ENCODE data around the gene SNX4.
A peak's percentile ranks its signal among the peaks of the same experiment; 100 is the strongest.

The SNX4 gene

DNA sequence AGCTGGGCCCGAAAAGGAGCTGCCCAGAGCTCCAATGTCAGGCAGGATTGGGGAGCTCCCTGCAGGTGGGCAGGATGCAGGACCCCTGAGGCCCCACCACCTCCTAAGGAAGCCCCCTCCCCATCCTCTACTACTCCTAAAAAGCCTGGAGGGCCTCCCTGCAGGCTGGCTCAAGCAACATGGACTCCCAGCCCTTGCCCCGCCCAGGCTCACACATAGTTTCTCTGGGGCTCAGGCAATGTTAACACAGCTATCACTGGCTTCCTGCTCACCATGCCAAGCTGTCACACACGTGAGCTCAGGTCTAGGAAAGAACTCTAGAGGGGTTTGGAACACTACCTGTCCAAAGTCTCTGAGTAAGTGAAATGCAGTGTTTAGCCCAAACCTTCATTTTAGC is 79.4 kb downstream of the SNX4 start:
- TF ChIP-seq, protein P1, sequence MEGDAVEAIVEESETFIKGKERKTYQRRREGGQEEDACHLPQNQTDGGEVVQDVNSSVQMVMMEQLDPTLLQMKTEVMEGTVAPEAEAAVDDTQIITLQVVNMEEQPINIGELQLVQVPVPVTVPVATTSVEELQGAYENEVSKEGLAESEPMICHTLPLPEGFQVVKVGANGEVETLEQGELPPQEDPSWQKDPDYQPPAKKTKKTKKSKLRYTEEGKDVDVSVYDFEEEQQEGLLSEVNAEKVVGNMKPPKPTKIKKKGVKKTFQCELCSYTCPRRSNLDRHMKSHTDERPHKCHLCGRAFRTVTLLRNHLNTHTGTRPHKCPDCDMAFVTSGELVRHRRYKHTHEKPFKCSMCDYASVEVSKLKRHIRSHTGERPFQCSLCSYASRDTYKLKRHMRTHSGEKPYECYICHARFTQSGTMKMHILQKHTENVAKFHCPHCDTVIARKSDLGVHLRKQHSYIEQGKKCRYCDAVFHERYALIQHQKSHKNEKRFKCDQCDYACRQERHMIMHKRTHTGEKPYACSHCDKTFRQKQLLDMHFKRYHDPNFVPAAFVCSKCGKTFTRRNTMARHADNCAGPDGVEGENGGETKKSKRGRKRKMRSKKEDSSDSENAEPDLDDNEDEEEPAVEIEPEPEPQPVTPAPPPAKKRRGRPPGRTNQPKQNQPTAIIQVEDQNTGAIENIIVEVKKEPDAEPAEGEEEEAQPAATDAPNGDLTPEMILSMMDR (IDR thresholded peaks at IDR 0.05; ENCODE audit: low read length, missing control alignments): no peak
- no peak overlapping the region for H3K4me3 ChIP-seq (replicated peaks; ENCODE audit: low read depth, low read length)
- no peak for DNase-seq (ENCODE audit: low read depth)

DNA sequence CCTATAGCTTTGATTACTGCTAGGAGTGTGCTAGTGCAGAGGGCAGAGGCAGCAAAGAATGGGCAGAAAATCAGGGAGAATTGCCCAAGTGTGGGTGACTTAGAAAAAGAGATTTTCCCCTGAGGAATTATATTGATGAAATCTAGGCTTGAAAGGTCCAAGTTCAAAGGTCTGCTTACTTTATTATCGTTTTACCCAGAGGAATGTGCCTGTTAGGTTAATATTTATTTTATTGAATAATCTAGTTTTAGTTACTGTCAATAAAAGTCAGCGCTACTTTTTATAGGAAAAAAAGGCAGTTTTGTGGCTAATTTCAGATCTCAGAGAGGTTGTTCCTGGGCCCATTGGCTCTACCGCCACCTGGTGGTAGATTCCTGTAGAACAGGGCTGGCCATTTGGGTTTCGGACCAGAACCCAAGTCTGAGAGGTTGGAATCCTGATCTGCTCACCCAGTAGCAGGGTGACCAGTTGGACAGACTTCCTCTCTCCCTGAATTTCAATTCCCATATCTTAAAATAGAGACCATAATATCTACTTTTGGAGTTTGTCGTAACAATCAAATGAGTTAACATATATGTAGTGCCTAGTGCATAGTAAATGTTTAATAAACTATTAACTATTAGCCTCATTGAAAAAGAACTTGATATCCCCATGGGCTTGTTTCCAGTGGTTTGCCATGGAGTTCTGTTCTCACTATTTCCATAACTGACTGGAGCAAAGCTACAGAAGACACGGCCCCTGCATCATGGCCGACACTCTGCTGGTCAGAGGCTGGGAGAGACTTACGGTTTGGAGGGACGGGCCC is 82.2 kb downstream of the SNX4 start:
- peak; percentile 63 for DNase-seq (ENCODE audit: low read depth)
- H3K4me3 ChIP-seq (replicated peaks; ENCODE audit: low read depth, low read length): no peak overlapping the region
- TF ChIP-seq, protein P1 (IDR thresholded peaks at IDR 0.05; ENCODE audit: low read length, missing control alignments): peak; percentile 98

DNA sequence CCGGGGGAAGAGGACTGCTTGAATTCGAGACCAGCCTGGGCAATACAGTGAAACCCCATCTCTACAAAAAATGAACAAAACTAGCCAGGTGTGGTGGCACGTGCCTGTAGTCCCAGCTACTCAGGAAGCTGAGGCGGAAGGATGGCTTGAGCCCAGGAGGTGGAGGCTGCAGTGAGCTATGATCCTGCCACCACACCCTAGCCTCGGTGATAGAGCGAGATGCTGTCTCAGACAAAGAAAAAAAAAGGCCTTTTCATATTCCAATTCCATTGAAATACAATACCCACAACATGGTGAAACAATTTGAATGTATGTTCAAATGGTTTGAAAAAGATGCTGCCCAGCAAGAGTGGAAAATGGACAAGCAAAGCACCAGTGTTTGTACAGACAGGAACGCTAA is 83.1 kb downstream of the SNX4 start:
- no peak overlapping the region for H3K4me3 ChIP-seq (replicated peaks; ENCODE audit: low read depth, low read length)
- TF ChIP-seq, protein P1 (IDR thresholded peaks at IDR 0.05; ENCODE audit: low read length, missing control alignments): no peak
- no peak for DNase-seq (ENCODE audit: low read depth)

DNA sequence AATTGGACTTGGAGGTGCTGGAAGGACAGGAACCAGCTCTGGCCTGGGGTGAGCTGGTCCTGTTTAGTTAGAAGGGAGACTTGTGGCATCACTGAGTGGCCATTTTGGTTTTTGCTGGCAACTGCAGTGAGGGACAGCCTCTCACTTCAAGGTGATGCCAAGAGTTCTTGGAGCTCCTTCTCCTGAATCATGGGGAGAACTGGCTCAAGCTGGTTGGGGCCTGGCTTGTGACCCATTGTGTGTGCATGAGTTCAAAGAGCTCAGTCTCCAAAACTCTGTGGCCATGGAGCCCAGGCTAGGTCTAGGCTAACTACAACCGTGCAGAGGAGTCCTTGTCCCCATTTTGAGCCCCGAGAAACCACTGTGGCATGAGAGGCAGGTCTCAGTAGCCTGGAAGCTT is 84.8 kb downstream of the SNX4 start:
- no peak overlapping the region for H3K4me3 ChIP-seq (replicated peaks; ENCODE audit: low read depth, low read length)
- TF ChIP-seq, protein P1 (IDR thresholded peaks at IDR 0.05; ENCODE audit: low read length, missing control alignments): no peak
- DNase-seq (ENCODE audit: low read depth): no peak

DNA sequence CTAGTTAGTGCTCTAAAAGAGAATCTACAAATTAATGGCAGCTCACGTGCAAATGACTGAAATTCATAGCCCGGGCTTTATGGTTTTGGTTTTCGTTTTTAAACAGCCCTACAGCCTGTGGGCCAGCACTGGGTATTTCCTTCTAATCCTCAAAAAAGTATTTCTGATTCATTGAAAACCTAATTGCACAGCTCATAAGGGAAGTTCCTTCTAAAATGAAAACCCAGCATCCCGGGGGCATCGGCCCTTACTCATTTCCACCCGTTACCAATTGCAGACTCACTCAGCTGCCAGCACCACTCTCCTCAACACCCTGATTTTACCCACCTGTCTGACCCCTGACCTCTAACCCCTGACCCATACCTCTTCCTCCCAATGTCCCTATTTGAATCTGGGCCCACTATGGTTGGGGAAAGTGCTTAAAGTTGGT is 85.4 kb downstream of the SNX4 start:
- no peak overlapping the region for H3K4me3 ChIP-seq (replicated peaks; ENCODE audit: low read depth, low read length)
- TF ChIP-seq, protein P1 (IDR thresholded peaks at IDR 0.05; ENCODE audit: low read length, missing control alignments): no peak
- no peak for DNase-seq (ENCODE audit: low read depth)

DNA sequence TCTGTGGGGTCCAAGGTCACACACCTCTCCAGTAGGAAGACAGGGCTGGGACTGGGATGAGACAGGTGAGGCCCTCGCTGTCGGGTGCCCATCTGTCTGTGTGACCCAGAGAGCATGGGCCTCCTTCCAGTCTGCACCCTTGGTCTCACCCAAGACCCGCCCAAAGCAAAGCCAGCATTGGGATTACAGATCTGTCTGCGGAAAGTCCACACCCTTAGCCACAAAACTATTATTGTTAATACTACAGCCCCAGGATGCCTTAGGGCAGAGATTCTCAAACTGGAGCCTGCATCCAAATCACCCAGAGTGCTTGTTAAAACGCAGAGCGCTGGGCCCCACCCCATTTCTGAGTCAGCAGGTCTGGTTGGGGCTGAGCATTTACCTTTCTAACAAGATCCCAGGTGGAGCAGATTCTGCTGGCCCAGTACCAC is 86.4 kb downstream of the SNX4 start:
- TF ChIP-seq, protein P1 (IDR thresholded peaks at IDR 0.05; ENCODE audit: low read length, missing control alignments): no peak
- no peak overlapping the region for H3K4me3 ChIP-seq (replicated peaks; ENCODE audit: low read depth, low read length)
- DNase-seq (ENCODE audit: low read depth): no peak

DNA sequence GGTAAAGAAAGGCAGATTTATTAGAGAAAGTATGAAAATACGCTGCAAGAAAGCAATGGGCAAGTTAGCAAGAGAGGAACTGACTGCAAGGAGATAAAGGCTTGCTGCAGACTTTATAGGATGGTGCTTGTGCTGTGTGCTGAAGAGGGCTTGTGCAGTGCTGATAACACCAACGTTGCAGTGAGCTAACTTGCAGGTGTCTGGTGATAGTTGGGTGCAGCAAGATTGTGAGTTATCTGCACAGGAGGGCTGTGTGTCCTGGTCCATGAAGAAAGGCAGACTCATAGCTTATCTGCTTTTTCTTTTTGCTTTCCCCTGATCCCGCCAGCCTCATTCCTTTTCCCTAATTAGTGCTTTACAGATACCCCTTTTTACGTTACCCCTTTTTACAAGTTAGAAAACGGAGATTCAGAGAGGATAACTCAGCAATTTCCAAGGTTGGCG is 86.9 kb downstream of the SNX4 start:
- TF ChIP-seq, protein P1 (IDR thresholded peaks at IDR 0.05; ENCODE audit: low read length, missing control alignments): no peak
- DNase-seq (ENCODE audit: low read depth): no peak
- no peak overlapping the region for H3K4me3 ChIP-seq (replicated peaks; ENCODE audit: low read depth, low read length)

Data from fibroblast of pulmonary artery (primary cell).